Eye (tissue), 1 donor: ENCODE measurements around the gene AKR1C2.
A peak's percentile ranks its signal among the peaks of the same experiment; 100 is the strongest.
"Not testable (repeated sequence)": the region's sequence is repeated elsewhere in the genome, so short reads cannot be mapped to it uniquely, and the experiment has no call there.

Source experiments
- DNase-seq: peaks from one replicate; pipeline ENCODE4 v3.0.0-alpha.2; 2015

AKR1C2 gene

DNA sequence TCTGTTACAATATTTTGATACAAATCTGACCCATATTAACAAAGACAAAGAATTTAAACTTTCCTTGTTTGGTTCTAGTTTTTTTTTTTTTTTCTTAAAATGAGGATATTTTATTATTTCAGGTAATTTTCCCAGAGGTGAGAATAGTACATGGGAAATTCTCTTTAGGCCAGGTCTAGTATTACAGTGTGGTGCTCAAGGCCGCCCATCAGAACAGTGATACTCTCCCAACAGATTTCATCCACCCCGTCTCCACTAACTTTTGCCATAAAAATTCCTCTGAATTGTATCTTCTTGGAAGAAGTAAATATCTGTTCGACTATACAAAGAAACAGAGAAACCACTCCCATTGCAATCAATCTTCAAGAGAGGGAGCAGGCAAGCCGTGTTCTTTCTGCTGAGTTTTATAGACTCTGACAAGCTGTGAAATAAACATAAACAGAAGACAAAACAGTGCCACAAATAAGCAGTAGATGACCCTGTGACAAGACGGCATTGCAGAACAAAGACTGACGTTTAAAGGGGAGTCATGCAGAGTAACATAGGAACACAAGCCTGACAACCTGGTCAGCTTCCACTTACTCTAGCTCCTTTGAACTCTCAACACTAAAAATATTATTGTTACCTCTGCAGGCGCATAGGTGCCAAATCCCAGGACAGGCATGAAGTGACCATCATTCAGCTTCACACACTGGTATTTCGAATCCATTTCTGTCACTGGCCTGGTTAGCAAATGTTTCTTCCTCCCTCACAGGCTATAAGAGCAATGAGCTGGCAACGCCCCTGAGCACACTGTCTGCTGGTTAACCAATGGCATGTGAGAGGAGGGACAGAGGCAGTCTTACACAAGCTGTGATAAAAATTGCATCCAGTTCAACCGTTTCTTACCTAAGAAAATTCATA lies at the start of gene AKR1C2:
TSS of gene AKR1C2 (minus strand) at position 731 of the 903 bp plus-strand sequence. CDS start at position 709, 22 bp downstream.
- peak; percentile 52 for DNase-seq

DNA sequence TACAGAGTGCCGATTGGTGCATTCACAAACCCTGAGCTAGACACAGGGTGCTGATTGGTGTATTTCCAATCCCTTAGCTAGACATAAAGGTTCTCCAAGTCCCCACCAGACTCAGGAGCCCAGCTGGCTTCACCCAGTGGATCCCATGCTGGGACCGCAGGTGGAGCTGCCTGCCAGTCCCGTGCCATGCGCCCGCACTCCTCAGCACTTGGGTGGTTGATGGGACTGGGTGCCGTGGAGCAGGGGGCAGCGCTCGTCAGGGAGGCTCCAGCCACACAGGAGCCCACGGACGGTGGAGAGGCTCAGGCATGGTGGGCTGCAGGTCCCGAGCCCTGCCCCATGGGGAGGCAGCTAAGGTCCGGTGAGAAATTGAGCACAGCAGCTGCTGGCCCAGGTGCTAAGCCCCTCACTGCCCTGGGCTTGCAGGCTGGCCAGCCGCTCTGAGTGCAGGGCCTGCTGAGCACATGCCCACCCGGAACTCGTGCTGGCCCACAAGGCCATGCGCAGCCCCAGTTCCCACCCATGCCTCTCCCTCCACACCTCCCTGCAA lies 49.4 kb upstream of the AKR1C2 start:
- DNase-seq: not testable (repeated sequence)

DNA sequence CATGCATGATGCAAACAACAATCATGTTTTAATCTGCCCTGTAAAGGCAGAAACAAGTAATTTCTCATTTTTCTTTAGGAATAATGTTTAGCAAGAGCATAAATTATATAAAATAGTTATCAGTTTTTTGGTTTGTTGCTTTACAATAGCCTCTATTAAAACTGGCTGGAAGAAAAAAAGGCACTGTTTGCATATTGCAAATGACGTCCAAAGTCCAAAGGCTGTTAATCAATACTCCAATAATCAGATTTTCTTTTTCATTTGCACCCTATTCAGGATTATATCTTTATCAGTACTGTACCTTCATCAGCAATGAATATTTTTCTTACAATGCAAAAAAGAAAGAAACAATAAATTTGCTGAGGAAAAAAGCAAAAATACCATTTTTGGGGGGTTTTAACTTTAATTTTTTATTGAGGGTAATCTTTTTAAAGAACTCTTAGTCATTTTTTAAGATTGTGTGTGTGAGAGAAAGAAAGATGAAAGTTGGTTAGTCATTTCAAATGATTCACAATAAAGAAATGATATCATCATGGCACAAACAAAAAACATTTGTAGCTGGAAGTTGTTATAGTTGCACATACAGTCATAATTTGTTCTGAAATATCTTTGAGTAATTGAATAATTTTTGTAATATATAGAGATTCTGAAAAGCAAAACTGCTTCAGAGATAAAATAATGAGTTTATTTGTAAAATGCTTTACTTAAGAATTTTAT lies 44.4 kb upstream of the AKR1C2 start:
- no peak for DNase-seq

DNA sequence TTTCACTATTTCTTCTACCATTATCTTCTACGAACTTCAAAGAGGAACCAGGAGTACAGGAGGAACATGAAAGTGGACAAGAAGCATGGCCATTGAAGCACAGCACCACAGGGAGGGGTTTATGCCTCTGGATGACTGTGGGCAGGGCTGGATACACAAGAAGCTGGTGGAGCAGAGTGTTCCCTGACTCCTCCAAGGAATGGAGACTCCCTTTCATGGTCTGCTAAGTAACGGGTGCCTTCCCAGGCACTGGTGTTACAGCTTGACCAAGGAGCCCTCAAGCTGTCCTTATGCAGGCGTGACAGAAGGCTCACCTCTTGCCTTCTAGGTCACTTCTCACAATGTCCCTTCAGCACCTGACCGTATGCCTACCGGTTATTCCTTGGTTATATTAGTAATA lies 43.4 kb upstream of the AKR1C2 start:
- not testable (repeated sequence) for DNase-seq

DNA sequence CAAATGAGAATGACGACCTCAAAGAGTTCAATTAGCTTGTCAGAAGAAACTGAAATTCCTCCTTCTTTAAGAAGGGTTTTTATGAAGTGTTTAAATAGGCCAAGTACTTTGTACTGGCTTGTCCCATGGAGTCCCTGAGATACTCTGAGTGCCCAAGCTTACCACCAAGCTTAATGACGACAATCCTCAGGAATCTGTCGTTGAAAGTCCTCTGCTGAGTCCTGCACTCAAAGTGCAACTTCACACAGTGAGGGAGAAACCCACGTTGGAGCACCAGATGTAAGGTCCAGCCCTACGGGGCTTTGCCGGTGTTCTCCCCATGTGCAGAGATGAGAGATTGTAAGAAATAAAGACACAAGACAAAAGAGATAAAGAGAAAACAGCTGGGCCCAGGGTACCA lies 42.8 kb upstream of the AKR1C2 start:
- DNase-seq: no peak

DNA sequence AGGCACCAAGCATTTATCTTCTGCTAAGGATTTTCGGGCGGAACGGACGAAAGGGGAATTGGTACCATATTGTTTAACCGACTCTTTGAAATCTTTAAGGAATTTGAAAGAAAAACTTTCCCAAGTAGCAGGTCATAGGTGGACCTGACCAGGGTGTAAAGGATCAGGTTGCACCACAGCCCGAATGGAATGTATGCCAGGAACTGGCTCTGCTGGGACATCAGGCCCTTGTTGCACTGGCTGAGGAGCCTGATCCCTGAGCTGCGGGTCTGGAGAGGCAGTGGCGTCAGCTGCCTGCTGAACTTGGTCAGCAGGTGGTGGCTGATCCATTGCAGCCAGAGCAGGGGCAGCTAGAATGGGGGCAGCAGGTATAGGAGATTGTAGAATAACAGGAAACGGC lies 41.4 kb upstream of the AKR1C2 start:
- no peak for DNase-seq

DNA sequence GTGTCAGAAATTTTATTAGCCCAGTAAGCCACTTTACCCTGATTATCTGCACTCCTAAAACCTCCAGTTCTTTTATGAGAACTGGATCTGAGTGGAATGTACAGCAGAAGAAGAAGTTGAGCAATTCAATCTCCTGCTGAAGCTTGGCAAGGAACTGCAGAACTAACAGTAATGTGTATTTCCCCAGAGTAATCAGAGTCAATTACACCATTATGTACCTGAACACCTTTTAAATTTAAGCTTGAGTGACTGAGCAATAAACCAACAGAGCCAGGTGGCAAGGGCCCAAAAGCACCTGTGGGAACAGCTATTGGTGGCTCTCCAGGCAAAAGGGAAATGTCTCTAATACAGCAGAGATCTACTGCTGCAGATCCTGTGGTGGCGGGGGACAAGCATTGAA lies 40.1 kb upstream of the AKR1C2 start:
- no peak for DNase-seq

DNA sequence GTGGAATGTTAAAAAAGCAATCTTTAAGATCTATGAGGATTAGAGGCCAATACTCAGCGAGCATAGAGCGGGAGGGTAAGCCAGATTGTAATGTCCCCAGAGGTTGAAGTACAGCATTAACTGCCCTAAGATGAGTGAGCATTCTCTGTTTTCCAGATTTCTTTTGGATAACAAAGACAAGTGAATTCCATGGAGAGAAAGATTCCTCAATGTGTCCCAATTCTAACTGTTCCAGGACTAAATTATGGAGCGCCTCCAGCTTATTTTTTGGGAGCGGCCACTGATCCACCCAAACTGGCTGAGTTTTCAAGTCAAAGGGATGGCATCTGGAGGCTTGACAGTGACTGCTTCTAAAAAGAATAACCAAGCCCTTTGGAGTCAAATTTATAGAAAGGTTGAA lies 39.3 kb upstream of the AKR1C2 start:
- no peak for DNase-seq

DNA sequence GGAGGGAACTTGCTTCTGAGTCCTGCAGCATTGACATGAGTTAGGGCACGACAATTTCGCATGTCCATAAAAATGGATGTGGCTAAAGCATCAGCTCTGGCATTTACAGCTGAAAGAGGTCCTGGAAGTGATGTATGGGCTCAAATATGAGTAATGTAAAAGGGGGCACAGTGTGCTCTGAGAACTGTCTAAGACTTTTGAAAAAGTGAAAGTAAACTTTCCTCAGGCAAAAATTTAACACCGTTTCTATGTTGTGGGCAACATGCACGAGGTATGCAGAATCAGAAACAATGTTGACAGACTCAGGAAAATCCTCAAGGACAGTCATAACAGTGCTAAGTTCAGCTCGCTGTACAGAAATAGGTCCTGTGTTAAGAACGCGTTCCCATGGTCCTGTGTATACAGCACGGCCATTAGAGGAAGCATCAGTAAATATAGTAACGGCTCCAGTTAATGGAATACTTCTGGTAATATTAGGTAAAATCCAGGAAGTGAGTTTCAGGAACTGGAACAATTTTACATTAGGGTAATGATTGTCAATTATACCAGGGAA lies 37.9 kb upstream of the AKR1C2 start:
- no peak for DNase-seq

DNA sequence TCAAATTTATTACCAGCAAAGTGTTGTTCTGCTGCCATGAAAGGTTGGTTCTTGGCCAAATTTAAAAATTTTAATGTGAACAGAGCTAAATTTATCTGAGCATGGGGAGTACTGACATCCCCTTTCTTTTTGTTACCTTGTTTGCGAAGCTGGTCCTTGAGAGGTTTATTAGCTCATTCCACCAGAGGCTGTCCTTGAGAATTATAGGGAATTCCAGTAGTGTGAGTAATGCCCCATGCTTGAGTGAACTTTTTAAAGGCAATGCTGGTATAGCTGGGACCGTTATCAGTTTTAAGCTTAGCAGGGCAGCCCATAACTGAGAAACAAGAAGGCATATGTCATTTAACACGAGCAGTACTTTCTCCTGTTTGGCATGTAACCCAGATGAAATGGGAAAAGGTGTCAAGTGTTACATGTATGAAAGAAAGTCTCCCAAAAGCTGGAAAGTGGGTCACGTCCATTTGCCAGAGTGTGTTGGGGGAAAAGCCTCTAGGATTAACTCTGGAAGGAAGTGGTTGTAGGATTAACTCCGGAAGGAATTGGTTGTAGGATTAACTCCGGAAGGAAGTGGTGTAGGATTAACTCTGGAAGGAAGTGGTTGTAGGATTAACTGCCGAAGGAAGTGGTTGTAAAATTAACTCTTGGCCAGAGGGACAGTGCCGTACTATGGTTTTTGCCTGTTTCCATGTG lies 37.3 kb upstream of the AKR1C2 start:
- DNase-seq: no peak

DNA sequence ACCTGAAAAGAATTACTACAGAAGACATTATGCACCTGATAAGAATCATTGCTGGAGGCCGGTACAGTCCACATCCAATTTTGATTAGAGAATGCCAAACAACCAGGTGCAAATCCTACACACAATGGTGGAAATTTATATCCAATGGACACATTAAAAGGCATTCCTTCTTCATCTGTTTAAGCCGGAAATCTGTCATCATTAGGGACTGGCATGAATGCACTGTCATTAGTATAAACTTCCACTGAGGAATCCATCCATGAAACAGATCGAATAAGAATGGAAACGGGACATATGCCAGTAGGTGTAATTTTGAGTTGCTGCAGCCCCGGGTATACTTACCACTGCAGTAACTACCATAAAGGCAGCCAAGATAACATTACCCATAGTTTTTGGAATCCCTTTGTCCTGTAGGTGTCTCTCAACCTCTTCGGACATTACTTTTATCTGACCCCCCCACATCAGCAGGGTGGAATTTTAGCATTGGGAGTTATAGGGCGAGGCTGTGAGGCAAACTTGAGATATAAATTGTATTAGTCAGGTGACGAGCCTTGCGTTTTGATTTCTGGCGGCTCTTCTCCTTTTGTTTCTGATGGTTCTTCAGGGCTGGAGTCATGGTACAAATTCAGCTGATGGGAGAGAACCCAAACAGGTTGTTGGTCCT lies 36.5 kb upstream of the AKR1C2 start:
- DNase-seq: no peak

DNA sequence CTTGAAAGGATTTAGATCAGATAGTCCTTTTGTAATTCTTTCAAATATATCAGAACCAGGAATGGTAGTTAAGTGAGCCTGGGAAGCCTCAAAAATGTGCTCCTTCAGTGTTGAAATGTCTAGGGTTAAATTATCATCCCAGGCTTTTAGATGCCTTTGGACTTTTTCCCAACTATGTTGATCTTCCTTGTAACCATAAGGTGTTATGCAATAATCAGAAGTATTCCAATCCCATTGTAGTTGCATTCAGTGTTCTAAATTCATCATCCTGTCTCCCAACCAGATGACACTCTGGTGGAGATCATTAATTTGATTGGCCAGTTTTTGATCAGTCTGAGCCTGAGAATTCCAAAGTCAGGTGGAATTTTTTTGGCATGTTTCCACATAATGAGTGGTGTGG lies 35.1 kb upstream of the AKR1C2 start:
- no peak for DNase-seq

DNA sequence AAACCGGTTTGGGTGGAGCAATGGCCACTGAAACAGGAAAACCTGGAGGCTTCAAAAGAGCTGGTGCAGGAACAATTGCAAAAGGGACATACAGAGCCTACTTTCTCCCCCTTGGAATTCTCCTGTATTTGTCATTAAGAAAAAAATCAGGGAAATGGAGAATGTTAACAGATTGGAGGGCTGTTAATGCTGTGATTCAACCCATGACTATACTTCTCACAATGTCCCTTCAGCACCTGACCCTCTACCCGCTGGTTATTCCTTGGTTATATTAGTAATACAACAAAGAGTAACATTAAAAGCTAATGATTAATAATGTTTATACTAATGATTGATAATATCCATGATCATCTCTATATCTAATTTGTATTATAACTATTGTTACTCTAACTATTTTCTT lies 34.4 kb upstream of the AKR1C2 start:
- no peak for DNase-seq

DNA sequence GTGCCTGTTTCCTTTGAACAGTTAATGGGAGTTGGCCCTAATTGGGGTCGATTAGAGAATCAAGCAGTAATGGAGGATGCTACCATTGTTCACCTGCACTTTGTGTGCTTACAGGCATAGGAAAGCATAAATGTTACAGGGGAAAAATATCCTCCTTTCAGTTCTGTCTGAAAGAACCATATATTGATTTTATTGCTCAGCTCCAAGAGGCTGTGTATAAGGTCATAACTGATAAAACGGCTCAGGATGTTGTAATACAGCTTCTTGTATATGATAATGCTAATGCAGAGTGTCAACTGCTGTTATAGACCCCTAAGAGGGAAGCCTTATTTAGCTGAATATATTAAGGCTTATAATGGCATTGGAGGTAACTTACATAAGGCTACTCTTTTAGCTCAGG lies 32.9 kb upstream of the AKR1C2 start:
- DNase-seq: no peak

DNA sequence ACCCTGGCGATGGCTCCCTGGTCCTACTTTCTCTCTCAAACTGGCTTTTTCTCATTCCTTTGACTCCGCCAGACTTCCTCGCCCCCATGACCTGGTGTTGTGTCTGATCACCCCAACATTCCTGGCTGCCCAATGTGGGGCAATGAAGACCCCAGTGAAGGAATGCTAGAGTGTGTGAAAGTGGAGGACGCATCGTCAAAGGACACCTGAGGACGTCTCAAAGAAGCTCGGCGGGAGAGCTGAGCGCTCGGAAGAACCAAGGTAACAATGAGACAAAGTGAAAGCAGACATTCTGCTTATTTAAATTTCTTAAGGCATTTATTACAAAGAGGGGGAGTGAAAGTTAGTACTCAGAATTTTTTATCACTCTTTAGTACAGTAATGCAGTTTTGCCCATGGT lies 31.7 kb upstream of the AKR1C2 start:
- DNase-seq: no peak

DNA sequence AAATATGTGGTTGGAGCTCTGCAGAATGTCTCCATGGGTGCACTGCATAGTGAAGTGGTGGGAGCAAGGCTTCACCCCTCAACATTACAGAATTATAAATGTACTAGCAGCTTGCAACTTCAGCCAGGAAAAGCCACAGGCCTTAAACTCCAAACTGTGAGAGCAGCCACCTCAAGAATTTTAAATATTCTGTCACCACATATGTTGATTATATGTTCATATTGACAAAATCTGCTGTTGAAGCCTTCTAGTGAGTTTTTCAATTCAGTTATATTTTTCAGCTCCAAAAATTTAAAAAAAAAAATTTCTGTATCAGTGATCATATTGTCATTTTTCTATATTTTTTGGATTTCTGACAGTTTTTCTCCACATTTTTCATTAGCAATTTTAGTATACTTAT lies 30.9 kb upstream of the AKR1C2 start:
- DNase-seq: no peak

DNA sequence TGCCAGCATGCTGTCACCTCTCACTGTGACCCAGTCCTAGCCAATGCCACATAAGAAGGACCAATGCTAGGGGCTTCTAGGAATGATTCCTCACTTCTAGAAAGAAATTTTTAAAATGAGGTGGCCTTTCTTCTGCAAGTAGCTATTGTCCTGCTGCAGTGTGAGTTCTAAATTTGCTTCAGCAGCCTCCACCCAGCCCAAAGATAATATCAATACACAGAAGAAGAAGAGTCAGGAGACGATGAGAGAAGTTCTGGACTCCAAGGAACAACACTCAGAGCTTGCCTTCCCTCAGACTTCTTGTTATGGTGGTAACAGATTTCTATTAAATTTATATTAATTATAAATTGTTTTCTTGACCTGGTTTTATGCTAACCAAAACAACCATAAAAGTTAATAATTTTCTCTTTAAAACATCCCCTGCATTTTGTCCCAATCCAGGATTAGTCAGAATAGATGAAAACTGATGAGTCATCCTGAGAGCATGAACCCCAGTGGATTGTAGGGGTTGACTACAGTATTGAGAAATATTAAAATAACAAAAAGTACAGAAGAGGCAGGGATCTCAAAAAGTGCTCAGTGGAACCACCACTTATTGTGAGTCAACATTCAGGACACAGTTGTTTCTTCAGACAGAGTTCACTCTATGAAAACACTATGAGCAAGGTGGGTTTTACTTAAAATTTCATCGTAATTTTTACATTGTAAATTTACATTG lies 29.6 kb upstream of the AKR1C2 start:
- no peak for DNase-seq

DNA sequence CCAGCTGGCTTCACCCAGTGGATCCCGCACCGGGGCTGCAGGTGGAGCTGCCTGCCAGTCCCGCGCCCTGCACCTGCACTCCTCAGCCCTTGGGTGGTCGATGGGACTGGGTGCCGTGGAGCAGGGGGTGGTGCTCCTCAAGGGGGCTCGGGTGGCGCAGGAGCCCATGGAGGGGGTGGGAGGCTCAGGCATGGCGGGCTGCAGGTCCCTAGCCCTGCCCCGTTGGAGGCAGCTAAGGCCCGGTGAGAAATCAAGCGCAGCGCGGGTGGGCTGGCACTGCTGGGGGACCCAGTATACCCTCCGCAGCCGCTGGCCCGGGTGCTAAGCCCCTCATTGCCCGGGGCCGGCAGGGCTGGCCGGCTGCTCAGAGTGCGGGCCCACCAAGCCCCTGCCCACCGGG lies 28.8 kb upstream of the AKR1C2 start:
- not testable (repeated sequence) for DNase-seq

DNA sequence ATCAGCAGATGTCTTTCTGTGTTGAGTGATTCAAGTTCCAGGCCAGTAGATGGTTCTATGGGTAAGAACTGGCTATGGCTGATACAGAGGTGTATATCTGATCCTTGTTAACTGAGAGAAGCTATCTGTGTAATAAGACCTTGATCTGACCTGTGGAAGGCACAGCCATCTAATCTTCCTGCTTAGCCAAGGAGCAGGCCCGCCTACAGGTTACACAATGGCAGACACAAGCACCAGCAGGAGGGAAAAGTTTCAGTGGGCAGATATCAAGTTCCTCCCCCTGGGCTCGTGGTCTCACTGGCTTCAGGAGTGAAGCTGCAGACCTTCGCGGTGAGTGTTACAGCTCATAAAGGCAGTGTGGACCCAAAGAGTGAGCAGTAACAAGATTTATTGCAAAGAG lies 27.9 kb upstream of the AKR1C2 start:
- DNase-seq: not testable (repeated sequence)

DNA sequence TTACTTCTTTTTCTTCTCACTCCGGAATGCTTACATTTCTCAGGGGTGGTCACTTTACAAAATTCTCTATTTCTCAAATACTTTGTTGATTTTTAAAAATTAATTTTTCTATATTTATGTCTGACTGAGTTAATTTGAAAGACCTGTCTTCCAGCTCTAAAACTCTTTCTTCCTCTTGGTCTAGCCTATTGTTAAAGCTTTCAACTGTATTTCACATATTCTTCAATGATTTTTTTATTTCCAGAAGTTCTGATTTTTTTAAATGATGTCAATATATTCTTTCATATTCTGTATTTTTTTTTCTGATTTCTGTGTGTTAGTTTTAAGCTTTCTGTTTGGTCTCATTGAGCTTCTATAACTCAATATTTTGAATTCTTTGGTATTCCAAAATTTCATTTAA lies 27.3 kb upstream of the AKR1C2 start:
- no peak for DNase-seq

DNA sequence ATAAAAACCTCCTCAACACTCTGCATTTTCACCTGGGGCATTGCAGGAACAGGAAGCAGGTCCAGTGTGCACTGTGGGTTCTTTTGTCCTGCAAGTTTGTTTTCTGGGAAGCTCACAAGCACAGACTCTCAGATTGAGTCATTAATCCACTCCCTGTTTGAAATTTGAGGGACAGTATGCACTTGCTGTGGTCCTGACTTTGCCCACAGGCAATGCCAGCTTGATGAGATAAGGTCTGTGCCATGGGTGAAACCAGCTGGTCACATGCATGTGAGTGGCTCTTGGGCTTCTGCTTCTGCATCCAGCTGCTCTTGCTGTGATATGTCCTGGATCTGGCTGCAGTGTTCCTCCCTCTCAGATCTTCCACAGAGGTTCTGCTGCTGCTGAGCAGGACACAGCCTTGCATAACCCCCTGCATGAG lies 21.8 kb upstream of the AKR1C2 start:
- DNase-seq: not testable (repeated sequence)
